PFSK-1 (cell line): ENCODE results near the gene ZSCAN9.

Experiments used
- FOXP2 ChIP-seq: optimal IDR thresholded peaks from 2 replicates; pipeline ENCODE3; 2011; ENCODE audit warnings: borderline replicate concordance, control low read depth, inconsistent platforms; ENCODE audit not compliant: insufficient read depth; ENCODE audit errors: extremely low read length, extremely low read depth
- POLR2AphosphoS5 ChIP-seq: IDR thresholded peaks from 2 replicates; pipeline ENCODE4 v1.6.1; 2012; ENCODE audit warnings: low read depth, mild to moderate bottlenecking, control low read depth, low read length, moderate library complexity
- SIN3A ChIP-seq: IDR thresholded peaks from 2 replicates; pipeline ENCODE4 v1.6.1; 2012; ENCODE audit warnings: mild to moderate bottlenecking, low read length, moderate library complexity, borderline replicate concordance; ENCODE audit not compliant: insufficient read depth
- TAF1 ChIP-seq: IDR thresholded peaks from 2 replicates; pipeline ENCODE4 v1.6.1; 2012; ENCODE audit warnings: low read length, control low read depth, borderline replicate concordance; ENCODE audit not compliant: insufficient read depth
- TF ChIP-seq, protein P1 (sequence below), 2 experiments: IDR thresholded peaks; 2 replicates each; pipeline versions ENCODE4 v1.6.1 to v1.8.0; 2011 to 2012; ENCODE audit warnings: low read depth in 2 of 2, low read length in 2 of 2, control low read depth in 1 of 2, inconsistent platforms in 1 of 2, mild to moderate bottlenecking in 1 of 2, moderate library complexity in 1 of 2; ENCODE audit not compliant: insufficient read depth in 1 of 2

Gene ZSCAN9

GRCh38 chr6:28203201-28203600, 21.9 kb upstream of the ZSCAN9 start:
- TF ChIP-seq FOXP2 (no peak), POLR2AphosphoS5 (no peak)

DNA sequence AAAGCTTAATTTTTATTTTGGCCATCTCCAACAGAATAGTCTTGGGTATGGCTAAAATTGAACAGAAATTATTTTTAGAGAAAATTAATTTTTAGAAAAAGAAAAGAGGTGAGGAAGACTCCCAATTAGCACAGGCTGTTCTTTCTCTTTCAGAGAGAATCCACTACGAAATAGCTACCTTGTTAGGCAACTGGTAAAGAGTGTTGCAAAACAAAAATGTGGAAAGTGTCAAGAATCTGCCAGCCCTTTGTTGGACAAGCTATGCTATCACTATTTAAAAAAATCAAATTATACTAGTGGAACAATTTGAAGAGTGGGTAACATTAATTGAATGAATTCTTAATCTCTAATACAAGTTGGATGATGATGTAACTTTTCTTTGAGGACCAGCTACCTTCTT, 19.2 kb upstream of the ZSCAN9 start:
- no peak for TF ChIP-seq FOXP2
- TF ChIP-seq, protein P1, sequence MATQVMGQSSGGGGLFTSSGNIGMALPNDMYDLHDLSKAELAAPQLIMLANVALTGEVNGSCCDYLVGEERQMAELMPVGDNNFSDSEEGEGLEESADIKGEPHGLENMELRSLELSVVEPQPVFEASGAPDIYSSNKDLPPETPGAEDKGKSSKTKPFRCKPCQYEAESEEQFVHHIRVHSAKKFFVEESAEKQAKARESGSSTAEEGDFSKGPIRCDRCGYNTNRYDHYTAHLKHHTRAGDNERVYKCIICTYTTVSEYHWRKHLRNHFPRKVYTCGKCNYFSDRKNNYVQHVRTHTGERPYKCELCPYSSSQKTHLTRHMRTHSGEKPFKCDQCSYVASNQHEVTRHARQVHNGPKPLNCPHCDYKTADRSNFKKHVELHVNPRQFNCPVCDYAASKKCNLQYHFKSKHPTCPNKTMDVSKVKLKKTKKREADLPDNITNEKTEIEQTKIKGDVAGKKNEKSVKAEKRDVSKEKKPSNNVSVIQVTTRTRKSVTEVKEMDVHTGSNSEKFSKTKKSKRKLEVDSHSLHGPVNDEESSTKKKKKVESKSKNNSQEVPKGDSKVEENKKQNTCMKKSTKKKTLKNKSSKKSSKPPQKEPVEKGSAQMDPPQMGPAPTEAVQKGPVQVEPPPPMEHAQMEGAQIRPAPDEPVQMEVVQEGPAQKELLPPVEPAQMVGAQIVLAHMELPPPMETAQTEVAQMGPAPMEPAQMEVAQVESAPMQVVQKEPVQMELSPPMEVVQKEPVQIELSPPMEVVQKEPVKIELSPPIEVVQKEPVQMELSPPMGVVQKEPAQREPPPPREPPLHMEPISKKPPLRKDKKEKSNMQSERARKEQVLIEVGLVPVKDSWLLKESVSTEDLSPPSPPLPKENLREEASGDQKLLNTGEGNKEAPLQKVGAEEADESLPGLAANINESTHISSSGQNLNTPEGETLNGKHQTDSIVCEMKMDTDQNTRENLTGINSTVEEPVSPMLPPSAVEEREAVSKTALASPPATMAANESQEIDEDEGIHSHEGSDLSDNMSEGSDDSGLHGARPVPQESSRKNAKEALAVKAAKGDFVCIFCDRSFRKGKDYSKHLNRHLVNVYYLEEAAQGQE (IDR thresholded peaks at IDR 0.05; ENCODE audit: insufficient read depth in 1 of 2, low read depth in 2 of 2, low read length in 2 of 2): no peak
- TF ChIP-seq POLR2AphosphoS5: no peak
- no peak for TF ChIP-seq SIN3A
- TF ChIP-seq TAF1: no peak

- TF ChIP-seq FOXP2: no peak
- TF ChIP-seq SIN3A: no peak
- TF ChIP-seq POLR2AphosphoS5: no peak
- no peak for TF ChIP-seq TAF1
- TF ChIP-seq, protein P1 (IDR thresholded peaks at IDR 0.05; ENCODE audit: insufficient read depth in 1 of 2, low read depth in 2 of 2, low read length in 2 of 2): no peak
Measured at GRCh38 chr6:28206527-28206926, 18.5 kb upstream of the ZSCAN9 start.

DNA sequence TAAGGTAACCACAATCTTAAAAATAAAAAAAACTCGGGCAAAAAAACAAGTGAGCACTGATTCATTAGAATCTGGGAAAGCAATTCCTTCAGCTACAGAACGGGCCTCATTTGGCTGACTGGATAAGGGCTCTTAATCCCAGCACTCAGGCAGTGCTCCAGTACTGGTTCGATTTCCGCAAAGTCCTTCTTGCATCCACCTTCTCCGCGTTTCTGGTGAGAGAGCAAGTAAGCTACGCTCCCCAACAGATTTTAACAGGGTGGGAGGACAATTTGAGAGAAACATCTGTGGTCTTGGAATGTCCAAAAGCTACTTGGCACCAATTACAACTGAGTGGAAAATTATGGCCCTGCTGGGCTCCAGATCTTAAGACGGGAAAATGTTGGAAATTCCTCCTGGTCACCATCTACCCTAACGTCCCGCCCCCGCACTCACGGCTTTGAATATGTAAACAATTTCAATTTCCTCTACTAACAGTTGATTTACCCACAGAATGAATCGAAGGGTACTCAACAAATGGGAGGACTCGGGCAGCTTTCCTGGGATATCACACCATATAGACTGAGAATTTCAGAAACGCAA, 18.1 kb upstream of the ZSCAN9 start:
- TF ChIP-seq SIN3A (no peak), TAF1 (no peak), POLR2AphosphoS5 (no peak), FOXP2 (no peak)
- TF ChIP-seq, protein P1 (IDR thresholded peaks at IDR 0.05; ENCODE audit: insufficient read depth in 1 of 2, low read depth in 2 of 2, low read length in 2 of 2): no peak

GRCh38 chr6:28207510-28208110, 17.5 kb upstream of the ZSCAN9 start:
- TF ChIP-seq SIN3A (no peak), POLR2AphosphoS5 (no peak), FOXP2 (no peak), TAF1 (no peak)
- TF ChIP-seq, protein P1 (IDR thresholded peaks at IDR 0.05; ENCODE audit: insufficient read depth in 1 of 2, low read depth in 2 of 2, low read length in 2 of 2): no peak
